Astrocyte (in vitro differentiated cells and primary cell): ENCODE measurements around the gene LZTS3. TPM values are rescaled to one million over a fixed set of nuclear protein-coding genes. Genes with fewer than 3 reads are reported as not detected.
A peak's percentile ranks its signal among the peaks of the same experiment; 100 is the strongest.

Experiments
- DNase-seq: peaks from one replicate; pipeline ENCODE4 v3.0.0-alpha.2; 2010; ENCODE audit warnings: low read depth
- FAIRE-seq: peaks from 2 replicates; lab custom pipeline; 2011; peaks lifted over from hg19 to GRCh38; lab: Jason Lieb, UNC
- H2AFZ ChIP-seq: 2 replicates; pipeline ENCODE4 v1.6.0; 2012; ENCODE audit warnings: low read depth, low read length, inconsistent platforms
- H3K27ac ChIP-seq: 2 replicates; pipeline ENCODE4 v1.5.1; 2011; ENCODE audit warnings: low read depth, low read length, inconsistent platforms
- H3K27me3 ChIP-seq: 2 replicates; pipeline ENCODE4 v1.6.0; 2011; ENCODE audit warnings: low read length, inconsistent platforms; ENCODE audit not compliant: insufficient read depth
- H3K36me3 ChIP-seq: 2 replicates; pipeline ENCODE4 v1.5.1; 2011; ENCODE audit warnings: low read length, inconsistent platforms; ENCODE audit not compliant: insufficient read depth
- H3K4me1 ChIP-seq: 2 replicates; pipeline ENCODE4 v1.5.1; 2011; ENCODE audit warnings: low read length, inconsistent platforms; ENCODE audit not compliant: insufficient read depth
- H3K4me2 ChIP-seq: 2 replicates; pipeline ENCODE4 v1.6.0; 2012; ENCODE audit warnings: low read length, inconsistent platforms
- H3K4me3 ChIP-seq: 2 replicates; pipeline ENCODE4 v1.5.1; 2011; ENCODE audit warnings: low read depth, mild to moderate bottlenecking, low read length, inconsistent platforms; ENCODE audit not compliant: insufficient read depth
- H3K79me2 ChIP-seq: 2 replicates; pipeline ENCODE4 v1.6.0; 2012; ENCODE audit warnings: mild to moderate bottlenecking, low read length, inconsistent platforms; ENCODE audit not compliant: insufficient read depth
- H3K9ac ChIP-seq: 2 replicates; pipeline ENCODE4 v1.6.0; 2012; ENCODE audit warnings: mild to moderate bottlenecking, low read length, inconsistent platforms
- H3K9me3 ChIP-seq: 2 replicates; pipeline ENCODE4 v1.5.1; 2012; ENCODE audit warnings: low read depth, mild to moderate bottlenecking, low read length, inconsistent platforms; ENCODE audit not compliant: insufficient read depth
- H4K20me1 ChIP-seq: 2 replicates; pipeline ENCODE4 v1.6.0; 2012; ENCODE audit warnings: low read length, inconsistent platforms; ENCODE audit not compliant: insufficient read depth
- H3K27ac Mint-ChIP-seq: one replicate; pipeline ENCODE4 v1.8.0; 2021; ENCODE audit warnings: mild to moderate bottlenecking, mixed read lengths; ENCODE audit not compliant: unreplicated experiment
- H3K27me3 Mint-ChIP-seq: one replicate; pipeline ENCODE4 v1.8.0; 2021; ENCODE audit warnings: low read depth, mixed read lengths; ENCODE audit not compliant: unreplicated experiment
- H3K36me3 Mint-ChIP-seq: one replicate; pipeline ENCODE4 v1.8.0; 2021; ENCODE audit warnings: low read depth, mixed read lengths; ENCODE audit not compliant: unreplicated experiment
- H3K4me1 Mint-ChIP-seq: one replicate; pipeline ENCODE4 v1.8.0; 2021; ENCODE audit warnings: low read depth, mixed read lengths; ENCODE audit not compliant: unreplicated experiment
- H3K4me3 Mint-ChIP-seq: one replicate; pipeline ENCODE4 v1.8.0; 2021; ENCODE audit warnings: mild to moderate bottlenecking, moderate library complexity, mixed read lengths; ENCODE audit not compliant: unreplicated experiment
- H3K9me3 Mint-ChIP-seq: one replicate; pipeline ENCODE4 v1.8.0; 2021; ENCODE audit warnings: mild to moderate bottlenecking, mixed read lengths; ENCODE audit not compliant: unreplicated experiment
- EZH2 ChIP-seq: IDR thresholded peaks from 2 replicates; pipeline ENCODE4 v1.6.1; 2012; ENCODE audit warnings: mild to moderate bottlenecking, low read length, inconsistent platforms; ENCODE audit not compliant: insufficient read depth
- total RNA-seq: library from RNA; stranded (reverse); gene quantifications from 2 replicates; pipeline ENCODE4 v1.2.1, GENCODE V29; 2021
- TF ChIP-seq, protein P1 (sequence below): IDR thresholded peaks from 2 replicates; pipeline ENCODE4 v1.5.1; 2011; ENCODE audit warnings: low read depth, mild to moderate bottlenecking, inconsistent platforms, low read length, moderate library complexity; ENCODE audit not compliant: insufficient read depth

LZTS3 gene
- total RNA-seq, 1 donor from 2014 or later, result 12.6 TPM

DNA sequence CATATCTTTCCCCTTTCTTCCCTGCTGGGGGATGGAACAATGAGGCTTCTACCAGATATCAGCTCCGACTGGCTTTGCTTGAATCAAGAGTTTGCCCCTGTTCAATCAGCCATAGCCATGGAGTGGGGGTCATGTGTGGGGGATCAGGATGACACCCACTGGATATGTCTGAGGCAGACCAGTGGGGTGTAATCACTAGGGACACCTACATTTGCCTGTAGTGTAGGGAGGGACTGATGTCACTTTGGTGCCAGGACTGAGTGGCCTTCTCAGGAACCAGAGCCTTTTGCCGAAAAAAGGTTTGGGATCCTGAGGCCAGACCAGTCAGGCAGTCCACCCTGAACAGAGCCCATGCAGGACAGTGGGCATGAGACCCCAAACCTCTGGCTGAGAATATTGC lies 37.0 kb upstream of the LZTS3 start:
- Histone ChIP-seq H3K9ac (peak overlapping the region; percentile 91), H3K79me2 (peaks cover 60% of the 10 kb centered on the region), H4K20me1 (peaks cover 8% of the 10 kb centered on the region), H3K4me2 (peak overlapping the region; percentile 95), H3K36me3 (peaks cover 5% of the 10 kb centered on the region), H3K27ac (no peak overlapping the region), H3K27me3 (no peaks in the 10 kb centered on the region), H3K4me3 (peak overlapping the region; percentile 93), H3K4me1 (peaks cover 10% of the 10 kb centered on the region), H2AFZ (peak overlapping the region; percentile 89), H3K9me3 (no peaks in the 10 kb centered on the region)
- Mint-ChIP-seq H3K9me3 (no peaks in the 10 kb centered on the region), H3K27me3 (no peaks in the 10 kb centered on the region), H3K4me1 (peaks cover 3% of the 10 kb centered on the region), H3K4me3 (peak overlapping the region; percentile 86), H3K27ac (peak overlapping the region; percentile 83), H3K36me3 (peaks cover 5% of the 10 kb centered on the region)
- DNase-seq, result no peak
- FAIRE-seq, result no peak
- no peak for TF ChIP-seq EZH2
- TF ChIP-seq, protein P1, sequence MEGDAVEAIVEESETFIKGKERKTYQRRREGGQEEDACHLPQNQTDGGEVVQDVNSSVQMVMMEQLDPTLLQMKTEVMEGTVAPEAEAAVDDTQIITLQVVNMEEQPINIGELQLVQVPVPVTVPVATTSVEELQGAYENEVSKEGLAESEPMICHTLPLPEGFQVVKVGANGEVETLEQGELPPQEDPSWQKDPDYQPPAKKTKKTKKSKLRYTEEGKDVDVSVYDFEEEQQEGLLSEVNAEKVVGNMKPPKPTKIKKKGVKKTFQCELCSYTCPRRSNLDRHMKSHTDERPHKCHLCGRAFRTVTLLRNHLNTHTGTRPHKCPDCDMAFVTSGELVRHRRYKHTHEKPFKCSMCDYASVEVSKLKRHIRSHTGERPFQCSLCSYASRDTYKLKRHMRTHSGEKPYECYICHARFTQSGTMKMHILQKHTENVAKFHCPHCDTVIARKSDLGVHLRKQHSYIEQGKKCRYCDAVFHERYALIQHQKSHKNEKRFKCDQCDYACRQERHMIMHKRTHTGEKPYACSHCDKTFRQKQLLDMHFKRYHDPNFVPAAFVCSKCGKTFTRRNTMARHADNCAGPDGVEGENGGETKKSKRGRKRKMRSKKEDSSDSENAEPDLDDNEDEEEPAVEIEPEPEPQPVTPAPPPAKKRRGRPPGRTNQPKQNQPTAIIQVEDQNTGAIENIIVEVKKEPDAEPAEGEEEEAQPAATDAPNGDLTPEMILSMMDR, result no peak

DNA sequence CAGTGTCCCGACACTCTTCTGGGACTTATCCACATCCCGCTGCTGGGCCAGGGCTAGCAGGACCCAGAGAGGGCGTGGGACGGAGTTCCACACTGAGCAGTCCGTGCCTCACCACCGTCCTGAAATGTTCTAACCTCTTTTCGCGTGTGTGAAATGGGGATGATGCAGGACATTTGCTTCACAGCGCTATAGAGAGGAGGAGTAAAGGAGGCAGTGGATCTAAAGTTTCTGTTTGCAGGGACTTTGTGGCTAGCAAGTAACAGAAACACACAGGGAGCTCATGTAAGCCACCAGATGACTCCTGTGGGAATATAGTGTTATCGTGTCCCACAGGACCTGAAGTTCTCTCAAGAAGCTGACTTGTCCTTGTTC lies 36.6 kb upstream of the LZTS3 start:
- peak overlapping the region; percentile 89 for H2AFZ ChIP-seq
- peak overlapping the region; percentile 91 for H3K9ac ChIP-seq
- FAIRE-seq (no peak), DNase-seq (peak; percentile 6)
- peak overlapping the region; percentile 95 for H3K4me2 ChIP-seq
- no peaks in the 10 kb centered on the region for H3K9me3 Mint-ChIP-seq
- peaks cover 5% of the 10 kb centered on the region for H3K36me3 ChIP-seq
- peak overlapping the region; percentile 67 for H3K27ac ChIP-seq
- peak overlapping the region; percentile 93 for H3K4me3 ChIP-seq
- H3K27ac Mint-ChIP-seq, result peak overlapping the region; percentile 83
- peaks cover 5% of the 10 kb centered on the region for H3K36me3 Mint-ChIP-seq
- H4K20me1 ChIP-seq, result peaks cover 8% of the 10 kb centered on the region
- H3K79me2 ChIP-seq, result peaks cover 60% of the 10 kb centered on the region
- peak overlapping the region; percentile 86 for H3K4me3 Mint-ChIP-seq
- no peak for TF ChIP-seq EZH2
- TF ChIP-seq, protein P1, result no peak
- no peaks in the 10 kb centered on the region for H3K27me3 ChIP-seq
- peaks cover 3% of the 10 kb centered on the region for H3K4me1 Mint-ChIP-seq
- H3K4me1 ChIP-seq, result peaks cover 10% of the 10 kb centered on the region
- H3K27me3 Mint-ChIP-seq, result no peaks in the 10 kb centered on the region
- no peaks in the 10 kb centered on the region for H3K9me3 ChIP-seq

DNA sequence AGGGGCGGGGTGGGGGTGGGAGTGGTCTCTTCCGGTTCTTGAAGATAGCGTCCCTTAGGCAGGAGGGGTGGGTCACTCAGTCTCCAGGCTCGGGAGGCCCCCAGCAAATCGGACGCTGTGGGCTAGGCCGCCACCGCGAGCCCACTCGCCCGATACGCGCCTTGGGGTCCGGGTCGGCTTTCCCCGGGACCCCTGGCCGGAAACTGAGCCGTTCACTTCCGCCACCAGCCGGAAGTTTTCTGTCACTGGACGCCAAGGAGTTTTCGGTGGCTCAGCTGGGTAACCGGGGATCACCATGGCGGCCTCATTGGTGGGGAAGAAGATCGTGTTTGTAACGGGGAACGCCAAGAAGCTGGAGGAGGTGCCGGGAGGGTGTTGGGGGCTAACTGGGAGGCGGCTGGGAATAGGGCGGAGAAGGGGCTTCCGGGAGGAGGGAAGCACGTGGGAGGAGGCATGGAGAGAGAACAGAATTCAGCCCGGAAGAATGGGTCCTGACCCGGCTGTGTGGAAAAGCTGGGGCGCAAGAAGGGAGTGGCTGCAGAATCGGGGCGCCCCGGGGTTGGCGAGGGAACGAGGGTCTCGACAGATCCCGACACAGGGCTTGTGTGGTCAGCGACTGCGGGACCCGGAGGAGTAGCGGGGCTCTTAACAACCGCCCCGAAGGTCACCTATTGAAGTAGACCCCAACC lies 36.1 kb upstream of the LZTS3 start, which contains the start of gene ITPA:
ITPA (plus strand) TSS at position 242 of the 689 bp plus-strand sequence; CDS start at position 296, 54 bp downstream.
- Mint-ChIP-seq H3K4me3 (peak within 1 kb of the TSS; percentile 86), H3K9me3 (no peaks in the 10 kb centered on the region), H3K27me3 (no peaks in the 10 kb centered on the region), H3K36me3 (peaks cover 5% of the 10 kb centered on the region), H3K4me1 (peaks cover 3% of the 10 kb centered on the region), H3K27ac (peak within 1 kb of the TSS; percentile 83)
- H3K9ac ChIP-seq, result peak within 1 kb of the TSS; percentile 91
- TF ChIP-seq, protein P1, result no peak
- TF ChIP-seq EZH2, result no peak
- DNase-seq (peak; percentile 27), FAIRE-seq (no peak)
- H3K4me1 ChIP-seq, result peaks cover 10% of the 10 kb centered on the region
- H4K20me1 ChIP-seq, result peaks cover 8% of the 10 kb centered on the region
- peak within 1 kb of the TSS; percentile 89 for H2AFZ ChIP-seq
- peak within 1 kb of the TSS; percentile 67 for H3K27ac ChIP-seq
- H3K27me3 ChIP-seq, result no peaks in the 10 kb centered on the region
- H3K79me2 ChIP-seq, result peaks cover 60% of the 10 kb centered on the region
- peak within 1 kb of the TSS; percentile 93 for H3K4me3 ChIP-seq
- H3K9me3 ChIP-seq, result no peaks in the 10 kb centered on the region
- H3K4me2 ChIP-seq, result peak within 1 kb of the TSS; percentile 95
- H3K36me3 ChIP-seq, result peaks cover 3% of the 10 kb centered on the region
